WTC11 (cell line): ENCODE measurements around the gene LHFPL4. TPM values are rescaled to one million over a fixed set of nuclear protein-coding genes. Genes with fewer than 3 reads are reported as not detected.

Experiments
- ATAC-seq: fragments of 200-7000 bp; cut with Tn5 transposase; 2 replicates; pipeline ENCODE4 v1.10.0; 2021; ENCODE audit warnings: mild to moderate bottlenecking, moderate library complexity
- CTCF ChIA-PET: fragments of 300-600 bp; sonication (Branson Sonifier 250); formaldehyde crosslinking; loops from one replicate; lab custom pipeline; 2021; ENCODE audit warnings: antibody characterized with exemption; lab: Charles Lee
- POLR2A ChIA-PET: fragments of 350-600 bp; sonication (Branson Sonifier 250); formaldehyde crosslinking; loops from one replicate; lab custom pipeline; 2021; ENCODE audit warnings: antibody characterized with exemption; lab: Charles Lee
- DNase-seq: peaks from one replicate; pipeline ENCODE4 v3.0.0; 2021; ENCODE audit warnings: low spot score
- H3K27ac Mint-ChIP-seq: 2 replicates; pipeline ENCODE4 v1.8.0; 2021; ENCODE audit warnings: mixed read lengths
- H3K27me3 Mint-ChIP-seq: 2 replicates; pipeline ENCODE4 v1.8.0; 2021; ENCODE audit warnings: low read depth, mild to moderate bottlenecking, moderate library complexity, mixed read lengths
- H3K36me3 Mint-ChIP-seq: 2 replicates; pipeline ENCODE4 v1.8.0; 2021; ENCODE audit warnings: mixed read lengths
- H3K4me1 Mint-ChIP-seq: 2 replicates; pipeline ENCODE4 v1.8.0; 2022; ENCODE audit warnings: mixed read lengths
- H3K4me3 Mint-ChIP-seq: 2 replicates; pipeline ENCODE4 v1.8.0; 2021; ENCODE audit warnings: mild to moderate bottlenecking, moderate library complexity, mixed read lengths
- H3K9me3 Mint-ChIP-seq: 2 replicates; pipeline ENCODE4 v1.8.0; 2021; ENCODE audit warnings: mixed read lengths
- ATF1 ChIP-seq: sonication (generic); formaldehyde crosslinking; IDR thresholded peaks from 2 replicates; pipeline ENCODE4 v1.8.1; 2023; ENCODE audit warnings: mild to moderate bottlenecking, moderate library complexity, missing genetic modification reagents
- CBFB ChIP-seq: sonication (generic); formaldehyde crosslinking; IDR thresholded peaks from 2 replicates; pipeline ENCODE4 v1.8.1; 2022; ENCODE audit warnings: mild to moderate bottlenecking, low read depth, missing genetic modification reagents
- CREM ChIP-seq: sonication (generic); formaldehyde crosslinking; IDR thresholded peaks from 2 replicates; pipeline ENCODE4 v1.8.1; 2022; ENCODE audit warnings: mild to moderate bottlenecking, missing genetic modification reagents, moderate library complexity
- ELF4 ChIP-seq: sonication (generic); formaldehyde crosslinking; IDR thresholded peaks from 2 replicates; pipeline ENCODE4 v1.8.1; 2022; ENCODE audit warnings: low read depth, mild to moderate bottlenecking, moderate library complexity, missing genetic modification reagents
- FOXP1 ChIP-seq: sonication (generic); formaldehyde crosslinking; IDR thresholded peaks from 2 replicates; pipeline ENCODE4 v1.8.0; 2022; ENCODE audit warnings: missing genetic modification reagents, mild to moderate bottlenecking, moderate library complexity, borderline replicate concordance
- GTF2I ChIP-seq: fragments of 250-450 bp; sonication (Bioruptor Pico); conservative IDR thresholded peaks from 2 replicates; pipeline ENCODE4 v1.4.0; 2021; ENCODE audit warnings: mild to moderate bottlenecking
- JUN ChIP-seq: sonication (generic); formaldehyde crosslinking; IDR thresholded peaks from 2 replicates; pipeline ENCODE4 v1.8.0; 2023; ENCODE audit warnings: mild to moderate bottlenecking, missing genetic modification reagents
- NFATC4 ChIP-seq: fragments of 250-450 bp; sonication (Bioruptor Pico); IDR thresholded peaks from 2 replicates; pipeline ENCODE4 v1.9.0; 2021; ENCODE audit warnings: mild to moderate bottlenecking
- NR1H2 ChIP-seq: sonication (generic); formaldehyde crosslinking; IDR thresholded peaks from 2 replicates; pipeline ENCODE4 v1.9.0; 2021; ENCODE audit warnings: mild to moderate bottlenecking, moderate library complexity, missing genetic modification reagents
- NR2C2 ChIP-seq: sonication (generic); formaldehyde crosslinking; IDR thresholded peaks from 2 replicates; pipeline ENCODE4 v1.8.0; 2022; ENCODE audit warnings: mild to moderate bottlenecking, missing genetic modification reagents
- OVOL2 ChIP-seq: fragments of 250-450 bp; sonication (Bioruptor Pico); IDR thresholded peaks from 2 replicates; pipeline ENCODE4 v1.9.0; 2021; ENCODE audit warnings: mild to moderate bottlenecking, borderline replicate concordance
- SMAD3 ChIP-seq: sonication (generic); formaldehyde crosslinking; IDR thresholded peaks from 2 replicates; pipeline ENCODE4 v1.8.0; 2022; ENCODE audit warnings: missing genetic modification reagents, mild to moderate bottlenecking, borderline replicate concordance
- SMAD4 ChIP-seq: sonication (generic); formaldehyde crosslinking; IDR thresholded peaks from 2 replicates; pipeline ENCODE4 v1.8.0; 2022; ENCODE audit warnings: mild to moderate bottlenecking, missing genetic modification reagents
- TCF7 ChIP-seq: sonication (generic); formaldehyde crosslinking; IDR thresholded peaks from 2 replicates; pipeline ENCODE4 v1.8.0; 2022; ENCODE audit warnings: mild to moderate bottlenecking, low read depth, missing genetic modification reagents, moderate library complexity
- TEAD1 ChIP-seq: sonication (generic); formaldehyde crosslinking; IDR thresholded peaks from 2 replicates; pipeline ENCODE4 v1.8.0; 2022; ENCODE audit warnings: mild to moderate bottlenecking, missing genetic modification reagents
- TEAD4 ChIP-seq: sonication (generic); formaldehyde crosslinking; IDR thresholded peaks from 2 replicates; pipeline ENCODE4 v1.8.0; 2022; ENCODE audit warnings: mild to moderate bottlenecking, missing genetic modification reagents
- ZNF317 ChIP-seq: sonication (generic); formaldehyde crosslinking; IDR thresholded peaks from 2 replicates; pipeline ENCODE4 v1.8.1; 2023; ENCODE audit warnings: low read depth, mild to moderate bottlenecking, moderate library complexity, missing genetic modification reagents, borderline replicate concordance
- total RNA-seq: library from RNA; stranded (reverse); gene quantifications from 3 replicates; pipeline ENCODE4 v1.2.3, GENCODE V29; 2021
- TF ChIP-seq, protein P1 (sequence below): sonication (generic); formaldehyde crosslinking; IDR thresholded peaks from 2 replicates; pipeline ENCODE4 v1.8.1; 2022; ENCODE audit warnings: missing genetic modification reagents, borderline replicate concordance
- TF ChIP-seq, protein P2 (sequence below): sonication (generic); formaldehyde crosslinking; IDR thresholded peaks from 2 replicates; pipeline ENCODE4 v1.8.0; 2022; ENCODE audit warnings: mild to moderate bottlenecking, missing genetic modification reagents
- TF ChIP-seq, protein P3 (sequence below): sonication (generic); formaldehyde crosslinking; conservative IDR thresholded peaks from 2 replicates; pipeline ENCODE4 v1.8.1; 2022; ENCODE audit warnings: mild to moderate bottlenecking, missing genetic modification reagents
- TF ChIP-seq, protein P4 (sequence below): sonication (generic); formaldehyde crosslinking; IDR thresholded peaks from 2 replicates; pipeline ENCODE4 v1.8.0; 2023; ENCODE audit warnings: mild to moderate bottlenecking, missing genetic modification reagents
- TF ChIP-seq, protein P5 (sequence below): fragments of 250-450 bp; sonication (Bioruptor Pico); IDR thresholded peaks from 2 replicates; pipeline ENCODE4 v1.8.0; 2021; ENCODE audit warnings: mild to moderate bottlenecking
- TF ChIP-seq, protein P6 (sequence below): fragments of 250-450 bp; sonication (Bioruptor Pico); IDR thresholded peaks from 2 replicates; pipeline ENCODE4 v2.1.2; 2022; ENCODE audit warnings: mild to moderate bottlenecking, moderate library complexity

Gene LHFPL4
- total RNA-seq, 1 experiment from 2014 or later: 24.4 TPM

DNA sequence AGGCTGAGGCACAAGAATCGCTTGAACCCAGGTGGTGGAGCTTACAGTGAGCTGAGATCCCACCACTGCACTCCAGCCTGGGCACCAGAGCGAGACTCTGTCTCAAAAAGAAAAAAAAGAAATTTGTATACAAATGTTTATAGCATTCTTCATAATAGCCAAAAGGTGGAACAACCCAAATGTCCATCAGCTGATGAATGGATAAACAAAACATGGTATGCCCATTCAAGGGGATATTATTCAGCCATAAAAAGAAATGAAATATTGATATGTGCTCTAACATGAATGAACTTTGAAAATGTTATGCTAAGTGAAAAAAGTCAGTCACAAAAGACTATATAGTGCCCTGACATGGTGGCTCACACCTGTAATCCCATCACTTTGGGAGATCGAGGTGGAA, 11.4 kb downstream of the LHFPL4 start (continued):
- TF ChIP-seq, protein P1, sequence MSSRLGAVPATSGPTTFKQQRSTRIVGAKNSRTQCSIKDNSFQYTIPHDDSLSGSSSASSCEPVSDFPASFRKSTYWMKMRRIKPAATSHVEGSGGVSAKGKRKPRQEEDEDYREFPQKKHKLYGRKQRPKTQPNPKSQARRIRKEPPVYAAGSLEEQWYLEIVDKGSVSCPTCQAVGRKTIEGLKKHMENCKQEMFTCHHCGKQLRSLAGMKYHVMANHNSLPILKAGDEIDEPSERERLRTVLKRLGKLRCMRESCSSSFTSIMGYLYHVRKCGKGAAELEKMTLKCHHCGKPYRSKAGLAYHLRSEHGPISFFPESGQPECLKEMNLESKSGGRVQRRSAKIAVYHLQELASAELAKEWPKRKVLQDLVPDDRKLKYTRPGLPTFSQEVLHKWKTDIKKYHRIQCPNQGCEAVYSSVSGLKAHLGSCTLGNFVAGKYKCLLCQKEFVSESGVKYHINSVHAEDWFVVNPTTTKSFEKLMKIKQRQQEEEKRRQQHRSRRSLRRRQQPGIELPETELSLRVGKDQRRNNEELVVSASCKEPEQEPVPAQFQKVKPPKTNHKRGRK (CRISPR knock-in tag): no peak
- TF ChIP-seq, protein P2, sequence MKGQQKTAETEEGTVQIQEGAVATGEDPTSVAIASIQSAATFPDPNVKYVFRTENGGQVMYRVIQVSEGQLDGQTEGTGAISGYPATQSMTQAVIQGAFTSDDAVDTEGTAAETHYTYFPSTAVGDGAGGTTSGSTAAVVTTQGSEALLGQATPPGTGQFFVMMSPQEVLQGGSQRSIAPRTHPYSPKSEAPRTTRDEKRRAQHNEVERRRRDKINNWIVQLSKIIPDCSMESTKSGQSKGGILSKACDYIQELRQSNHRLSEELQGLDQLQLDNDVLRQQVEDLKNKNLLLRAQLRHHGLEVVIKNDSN (CRISPR knock-in tag): no peak
- no peak for TF ChIP-seq TEAD4 (CRISPR knock-in tag)

DNA sequence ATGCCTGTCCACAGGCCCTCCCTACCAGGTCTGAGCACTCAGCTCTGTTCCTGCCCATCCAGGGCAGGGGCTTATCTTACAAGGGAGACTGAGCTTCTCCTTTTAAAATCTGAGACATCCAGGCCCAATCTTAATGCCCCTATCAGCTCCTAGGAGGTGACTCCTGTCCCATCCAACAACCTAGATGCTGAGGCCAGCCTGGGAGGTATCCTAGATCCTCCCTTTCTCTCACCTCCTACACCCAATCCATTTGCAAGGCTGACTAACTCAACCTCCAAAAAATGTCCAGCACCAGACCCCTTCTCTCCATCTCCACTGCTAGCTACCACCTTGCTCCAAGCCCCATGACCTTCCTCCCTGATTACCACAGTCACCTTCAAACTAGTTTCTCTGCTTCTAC, 17.4 kb downstream of the LHFPL4 start:
- no peak for ATAC-seq
- Mint-ChIP-seq H3K9me3 (no peaks in the 10 kb centered on the region), H3K27me3 (no peaks in the 10 kb centered on the region; the same call in 1 of the 2 replicates), H3K27ac (no peak overlapping the region), H3K36me3 (peaks cover under 1% of the 10 kb centered on the region), H3K4me1 (no peaks in the 10 kb centered on the region), H3K4me3 (no peak overlapping the region)
- POLR2A ChIA-PET: no interaction called here
- CTCF ChIA-PET: interaction anchor here (1.7 kb wide), 1 partner anchor 35 kb away, joined by 6 read pairs; no protein-coding TSS in a partner anchor
- no peak for DNase-seq
- TF ChIP-seq, protein P2 (CRISPR knock-in tag): no peak
- TF ChIP-seq, protein P3, sequence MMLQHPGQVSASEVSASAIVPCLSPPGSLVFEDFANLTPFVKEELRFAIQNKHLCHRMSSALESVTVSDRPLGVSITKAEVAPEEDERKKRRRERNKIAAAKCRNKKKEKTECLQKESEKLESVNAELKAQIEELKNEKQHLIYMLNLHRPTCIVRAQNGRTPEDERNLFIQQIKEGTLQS (CRISPR knock-in tag): no peak
- TF ChIP-seq JUN: no peak
- TF ChIP-seq, protein P4, sequence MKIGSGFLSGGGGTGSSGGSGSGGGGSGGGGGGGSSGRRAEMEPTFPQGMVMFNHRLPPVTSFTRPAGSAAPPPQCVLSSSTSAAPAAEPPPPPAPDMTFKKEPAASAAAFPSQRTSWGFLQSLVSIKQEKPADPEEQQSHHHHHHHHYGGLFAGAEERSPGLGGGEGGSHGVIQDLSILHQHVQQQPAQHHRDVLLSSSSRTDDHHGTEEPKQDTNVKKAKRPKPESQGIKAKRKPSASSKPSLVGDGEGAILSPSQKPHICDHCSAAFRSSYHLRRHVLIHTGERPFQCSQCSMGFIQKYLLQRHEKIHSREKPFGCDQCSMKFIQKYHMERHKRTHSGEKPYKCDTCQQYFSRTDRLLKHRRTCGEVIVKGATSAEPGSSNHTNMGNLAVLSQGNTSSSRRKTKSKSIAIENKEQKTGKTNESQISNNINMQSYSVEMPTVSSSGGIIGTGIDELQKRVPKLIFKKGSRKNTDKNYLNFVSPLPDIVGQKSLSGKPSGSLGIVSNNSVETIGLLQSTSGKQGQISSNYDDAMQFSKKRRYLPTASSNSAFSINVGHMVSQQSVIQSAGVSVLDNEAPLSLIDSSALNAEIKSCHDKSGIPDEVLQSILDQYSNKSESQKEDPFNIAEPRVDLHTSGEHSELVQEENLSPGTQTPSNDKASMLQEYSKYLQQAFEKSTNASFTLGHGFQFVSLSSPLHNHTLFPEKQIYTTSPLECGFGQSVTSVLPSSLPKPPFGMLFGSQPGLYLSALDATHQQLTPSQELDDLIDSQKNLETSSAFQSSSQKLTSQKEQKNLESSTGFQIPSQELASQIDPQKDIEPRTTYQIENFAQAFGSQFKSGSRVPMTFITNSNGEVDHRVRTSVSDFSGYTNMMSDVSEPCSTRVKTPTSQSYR (CRISPR knock-in tag): no peak
- no peak for TF ChIP-seq NR2C2
- no peak for TF ChIP-seq NFATC4 (CRISPR knock-in tag)
- no peak for TF ChIP-seq GTF2I (CRISPR knock-in tag)
- TF ChIP-seq, protein P5, sequence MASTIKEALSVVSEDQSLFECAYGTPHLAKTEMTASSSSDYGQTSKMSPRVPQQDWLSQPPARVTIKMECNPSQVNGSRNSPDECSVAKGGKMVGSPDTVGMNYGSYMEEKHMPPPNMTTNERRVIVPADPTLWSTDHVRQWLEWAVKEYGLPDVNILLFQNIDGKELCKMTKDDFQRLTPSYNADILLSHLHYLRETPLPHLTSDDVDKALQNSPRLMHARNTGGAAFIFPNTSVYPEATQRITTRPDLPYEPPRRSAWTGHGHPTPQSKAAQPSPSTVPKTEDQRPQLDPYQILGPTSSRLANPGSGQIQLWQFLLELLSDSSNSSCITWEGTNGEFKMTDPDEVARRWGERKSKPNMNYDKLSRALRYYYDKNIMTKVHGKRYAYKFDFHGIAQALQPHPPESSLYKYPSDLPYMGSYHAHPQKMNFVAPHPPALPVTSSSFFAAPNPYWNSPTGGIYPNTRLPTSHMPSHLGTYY (CRISPR knock-in tag): no peak
- TF ChIP-seq ELF4: no peak

DNA sequence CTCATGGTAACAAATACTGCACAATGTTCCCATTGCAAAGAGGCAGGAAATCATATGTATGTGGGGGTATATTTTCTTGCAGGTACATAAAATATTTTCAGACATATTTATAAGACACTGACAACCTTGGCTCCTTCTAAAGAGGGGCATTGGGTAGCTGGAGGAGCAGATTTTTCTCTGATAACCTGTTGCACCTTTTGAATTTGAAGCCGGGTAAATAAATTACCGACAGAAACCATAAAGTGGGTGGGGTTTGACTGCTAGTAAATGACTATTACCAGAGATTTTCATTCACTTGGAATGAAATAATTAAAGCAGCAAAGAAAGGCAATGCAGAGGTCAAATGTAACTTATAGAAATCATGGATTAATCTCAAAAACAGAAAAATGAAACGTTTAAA, 19.2 kb downstream of the LHFPL4 start:
- no peaks in the 10 kb centered on the region for H3K36me3 Mint-ChIP-seq
- ChIA-PET POLR2A (no interaction called here), CTCF (interaction anchor here (0.5 to 1.5 kb wide), 3 partner anchors 31 to 193 kb away, joined by 3 to 5 read pairs (median 3); no protein-coding TSS in a partner anchor)
- ATAC-seq (no peak), DNase-seq (no peak)
- no peaks in the 10 kb centered on the region; the same call in 1 of the 2 replicates for H3K27me3 Mint-ChIP-seq
- no peaks in the 10 kb centered on the region for H3K4me1 Mint-ChIP-seq
- H3K4me3 Mint-ChIP-seq: no peak overlapping the region
- no peak overlapping the region for H3K27ac Mint-ChIP-seq
- H3K9me3 Mint-ChIP-seq: no peaks in the 10 kb centered on the region
- TF ChIP-seq OVOL2 (CRISPR knock-in tag) (no peak), NR1H2 (CRISPR knock-in tag) (no peak), FOXP1 (CRISPR knock-in tag) (no peak), ZNF317 (CRISPR knock-in tag) (no peak), JUN (no peak), SMAD4 (CRISPR knock-in tag) (no peak), CREM (CRISPR knock-in tag) (no peak), TEAD1 (no peak), SMAD3 (CRISPR knock-in tag) (no peak), ELF4 (no peak), TCF7 (CRISPR knock-in tag) (no peak), ATF1 (CRISPR knock-in tag) (no peak), CBFB (CRISPR knock-in tag) (no peak)
- TF ChIP-seq, protein P3 (CRISPR knock-in tag): no peak
- TF ChIP-seq, protein P5 (CRISPR knock-in tag): no peak
- TF ChIP-seq, protein P6, sequence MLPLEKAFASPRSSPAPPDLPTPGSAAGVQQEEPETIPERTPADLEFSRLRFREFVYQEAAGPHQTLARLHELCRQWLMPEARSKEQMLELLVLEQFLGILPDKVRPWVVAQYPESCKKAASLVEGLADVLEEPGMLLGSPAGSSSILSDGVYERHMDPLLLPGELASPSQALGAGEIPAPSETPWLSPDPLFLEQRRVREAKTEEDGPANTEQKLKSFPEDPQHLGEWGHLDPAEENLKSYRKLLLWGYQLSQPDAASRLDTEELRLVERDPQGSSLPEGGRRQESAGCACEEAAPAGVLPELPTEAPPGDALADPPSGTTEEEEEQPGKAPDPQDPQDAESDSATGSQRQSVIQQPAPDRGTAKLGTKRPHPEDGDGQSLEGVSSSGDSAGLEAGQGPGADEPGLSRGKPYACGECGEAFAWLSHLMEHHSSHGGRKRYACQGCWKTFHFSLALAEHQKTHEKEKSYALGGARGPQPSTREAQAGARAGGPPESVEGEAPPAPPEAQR (CRISPR knock-in tag): no peak
